Mesodermal cell (in vitro differentiated cells): ENCODE results near the gene CRIM1.

Source experiments
- H3K27ac ChIP-seq: 2 replicates; pipeline ENCODE4 v1.7.0; 2013; ENCODE audit warnings: mild to moderate bottlenecking, low read depth, low read length, moderate library complexity; ENCODE audit not compliant: severe bottlenecking
- H3K36me3 ChIP-seq: 2 replicates; pipeline ENCODE4 v1.7.1; 2013; ENCODE audit warnings: mild to moderate bottlenecking, low read length, moderate library complexity; ENCODE audit not compliant: control insufficient read depth, insufficient read depth
- H3K4me1 ChIP-seq: one replicate; pipeline ENCODE4 v1.7.1; 2013; ENCODE audit warnings: mild to moderate bottlenecking, low read length; ENCODE audit not compliant: insufficient read depth, control insufficient read depth, poor library complexity, severe bottlenecking
- H3K4me3 ChIP-seq: 2 replicates; pipeline ENCODE4 v1.7.0; 2013; ENCODE audit warnings: low read length, control low read depth, mild to moderate bottlenecking; ENCODE audit not compliant: insufficient read depth, poor library complexity, severe bottlenecking; ENCODE audit errors: extremely low read depth
- H3K9me3 ChIP-seq: 2 replicates; pipeline ENCODE4 v1.7.1; 2013; ENCODE audit warnings: mild to moderate bottlenecking, low read length, moderate library complexity; ENCODE audit not compliant: control insufficient read depth
- WGBS, 2 experiments: methylation state at CpG; one replicate each; pipeline ENCODE4 v1.1.5; 2013; ENCODE audit warnings: missing lambda C conversion rate in 2 of 2; ENCODE audit not compliant: insufficient coverage in 2 of 2; 5-methylcytosine and 5-hydroxymethylcytosine counted together

Gene CRIM1

DNA sequence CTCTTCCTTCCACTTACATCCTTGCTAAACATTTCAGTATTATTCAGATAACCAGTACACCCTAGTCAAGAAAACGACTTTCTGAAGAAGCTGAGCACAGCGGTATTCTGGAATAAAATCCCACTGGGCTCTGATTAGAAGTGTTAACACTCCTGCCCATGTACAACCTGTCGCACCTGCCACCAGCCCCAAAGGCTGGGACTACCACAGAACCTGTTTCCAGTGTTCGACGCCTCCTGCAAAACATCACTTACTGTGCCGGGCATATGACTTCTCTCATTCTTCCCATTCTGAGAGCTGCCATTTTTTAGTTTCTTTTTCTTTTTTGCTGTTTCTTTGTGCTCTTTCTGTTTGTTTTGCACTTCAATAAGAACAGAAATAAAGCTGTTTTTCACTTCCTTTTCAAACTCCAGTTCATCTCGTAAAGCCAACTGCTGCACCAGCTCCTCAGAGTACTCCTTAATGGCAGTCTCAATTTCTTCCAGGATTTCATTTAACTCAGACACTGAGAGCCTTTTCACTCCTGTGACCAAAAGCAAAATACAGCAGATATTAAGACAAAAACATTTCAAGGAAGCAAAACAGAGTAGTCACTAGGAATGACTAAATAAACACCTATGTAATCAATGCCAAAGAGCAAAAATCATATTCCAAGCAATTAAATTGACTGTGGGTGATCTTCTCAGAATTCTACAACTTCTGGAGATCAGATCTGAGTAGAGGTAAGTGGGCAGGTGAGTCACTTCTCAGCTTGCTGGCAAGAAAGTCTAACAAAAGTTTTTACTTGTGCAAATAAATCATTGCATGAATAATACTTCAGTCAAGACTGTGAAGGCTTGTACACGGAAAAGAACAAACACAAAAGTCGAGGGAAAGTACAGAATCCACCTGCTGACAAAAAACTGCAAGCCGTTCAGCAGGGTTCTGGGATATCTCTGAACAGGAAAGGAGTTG lies 223.0 kb downstream of the CRIM1 start:
- 96 to 97% methylated on average over 9 of the region's 10 CpGs for WGBS, 2 experiments
- Histone ChIP-seq H3K36me3 (peaks cover 89% of the 10 kb centered on the region), H3K27ac (no peak overlapping the region)

DNA sequence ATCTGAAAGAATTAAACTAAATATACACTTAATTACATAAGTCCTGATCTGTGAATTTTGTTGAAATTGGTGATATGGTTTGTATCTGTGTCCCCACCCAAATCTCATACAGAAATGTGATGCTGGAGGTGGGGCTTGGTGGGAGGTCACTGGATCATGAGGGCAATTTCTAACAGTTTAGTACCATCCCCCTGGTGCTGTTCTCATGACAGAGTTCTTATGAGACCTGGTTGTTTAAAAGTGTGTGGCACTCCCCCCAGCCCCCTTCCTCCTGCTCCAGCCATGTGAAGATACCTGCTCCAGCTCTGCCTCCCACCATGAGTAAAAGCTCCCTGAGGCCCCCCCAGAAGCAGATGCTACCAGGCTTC lies 223.7 kb downstream of the CRIM1 start:
- no peaks in the 10 kb centered on the region for H3K9me3 ChIP-seq
- H3K36me3 ChIP-seq, result peaks cover 90% of the 10 kb centered on the region
- H3K4me3 ChIP-seq, result no peak overlapping the region
- no peak overlapping the region for H3K27ac ChIP-seq
- no peaks in the 10 kb centered on the region for H3K4me1 ChIP-seq

More for the DNA sequence above, 223.0 kb downstream of the CRIM1 start:
- H3K4me3 ChIP-seq, result no peak overlapping the region
- H3K9me3 ChIP-seq, result no peaks in the 10 kb centered on the region
- H3K4me1 ChIP-seq, result no peaks in the 10 kb centered on the region

DNA sequence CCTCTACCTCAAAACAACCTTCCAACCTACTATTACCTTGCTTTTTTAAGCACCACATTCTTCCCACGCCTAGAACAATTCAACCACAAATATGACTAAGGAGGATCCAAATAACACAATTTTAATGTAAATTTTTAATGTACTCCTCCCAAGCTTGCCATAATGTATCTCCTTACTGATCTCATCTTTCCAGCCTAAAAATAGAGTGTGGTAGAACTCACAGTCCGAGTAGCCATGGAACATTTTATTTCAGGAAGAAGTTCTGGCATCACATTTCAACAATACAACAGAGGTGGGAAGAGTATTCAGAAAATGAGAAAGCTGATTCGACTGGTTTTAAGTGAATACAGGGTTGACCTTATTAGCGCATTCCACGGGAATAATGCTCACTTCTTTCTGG lies 227.0 kb downstream of the CRIM1 start:
- Histone ChIP-seq H3K36me3 (peaks cover 94% of the 10 kb centered on the region), H3K4me3 (no peak overlapping the region), H3K9me3 (no peaks in the 10 kb centered on the region), H3K4me1 (no peaks in the 10 kb centered on the region), H3K27ac (no peak overlapping the region)
- WGBS, 2 experiments, result 100% methylated on average over 1 of the region's 5 CpGs

DNA sequence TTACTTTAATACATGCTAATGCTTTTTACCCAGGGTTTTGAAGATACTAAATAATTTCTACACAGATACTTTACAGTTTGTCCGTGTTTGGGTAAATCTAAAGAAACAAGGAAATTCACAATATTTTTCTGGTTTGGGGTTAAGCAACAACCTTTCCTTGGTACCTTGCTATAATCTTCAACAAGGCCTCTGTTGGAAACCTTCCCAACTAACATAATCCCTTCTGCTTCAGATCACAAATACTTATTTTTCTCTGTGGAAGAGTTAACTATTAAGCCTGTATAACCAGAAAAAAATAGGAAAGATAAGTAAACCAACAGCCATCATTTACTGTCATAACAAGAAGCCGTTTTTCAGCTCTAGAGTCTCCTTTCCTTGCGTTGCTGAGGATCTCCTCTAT lies 227.4 kb downstream of the CRIM1 start:
- Histone ChIP-seq H3K36me3 (peaks cover 94% of the 10 kb centered on the region), H3K4me3 (no peak overlapping the region), H3K27ac (no peak overlapping the region), H3K9me3 (no peaks in the 10 kb centered on the region), H3K4me1 (no peaks in the 10 kb centered on the region)
- 87 to 88% methylated on average over 2 of the region's 3 CpGs for WGBS, 2 experiments

DNA sequence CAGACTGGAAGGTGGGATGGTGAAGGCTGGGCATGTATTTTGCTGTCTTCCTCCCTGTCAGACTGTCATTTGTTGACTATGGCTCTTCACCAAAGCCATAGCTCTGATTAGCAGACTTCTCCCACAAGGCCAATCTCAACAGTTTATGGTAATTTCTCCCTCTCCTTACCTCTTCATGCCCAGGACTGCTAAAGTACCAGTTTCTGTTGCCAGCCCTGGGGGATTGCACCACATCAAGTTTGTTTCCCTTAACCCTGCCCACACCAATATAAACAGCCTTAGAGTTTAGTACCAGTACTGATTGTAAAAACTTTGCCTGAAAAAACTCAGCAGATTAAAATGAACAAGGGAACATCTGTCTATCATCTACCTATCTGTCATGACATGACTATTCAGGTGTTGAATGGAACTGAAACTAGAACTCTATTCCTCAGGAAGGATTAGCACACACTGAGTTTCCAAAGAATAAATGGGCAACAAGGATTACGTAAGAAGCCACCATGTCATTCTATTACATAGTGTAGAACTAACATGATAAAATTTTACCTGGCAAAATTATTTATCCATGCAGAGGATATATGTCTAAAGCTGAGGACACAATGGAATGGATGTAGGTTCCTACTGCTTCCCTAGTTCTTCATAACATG lies 228.7 kb downstream of the CRIM1 start:
- Histone ChIP-seq H3K4me3 (no peak overlapping the region), H3K36me3 (peaks cover 94% of the 10 kb centered on the region), H3K9me3 (no peaks in the 10 kb centered on the region), H3K27ac (no peak overlapping the region), H3K4me1 (no peaks in the 10 kb centered on the region)
- WGBS, 2 experiments, result no CpG with 5 or more reads among the region's 1 CpG

DNA sequence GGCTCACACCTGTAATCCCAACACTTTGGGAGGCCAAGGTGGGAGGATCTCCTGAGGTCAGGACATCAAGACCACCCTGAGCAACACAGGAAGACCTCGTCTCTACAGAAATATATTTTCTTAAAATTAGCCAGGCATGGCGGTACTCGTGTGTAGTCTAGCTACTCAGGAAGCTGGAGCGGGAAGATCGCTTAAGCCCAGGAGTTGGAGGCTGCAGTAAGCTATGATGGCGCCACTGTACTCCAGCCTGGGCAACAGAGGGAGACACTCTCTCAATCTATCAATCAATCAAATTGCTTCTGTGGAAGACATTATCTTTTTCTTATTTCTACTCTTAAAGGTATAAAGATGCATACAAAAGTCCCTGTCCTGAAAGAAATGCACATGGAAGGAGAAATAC lies 231.1 kb downstream of the CRIM1 start:
- H3K4me1 ChIP-seq, result no peaks in the 10 kb centered on the region
- no peaks in the 10 kb centered on the region for H3K9me3 ChIP-seq
- 97 to 98% methylated on average over 5 to 6 of the region's 6 CpGs for WGBS, 2 experiments
- H3K36me3 ChIP-seq, result peaks cover 85% of the 10 kb centered on the region
- H3K4me3 ChIP-seq, result no peak overlapping the region
- H3K27ac ChIP-seq, result no peak overlapping the region

DNA sequence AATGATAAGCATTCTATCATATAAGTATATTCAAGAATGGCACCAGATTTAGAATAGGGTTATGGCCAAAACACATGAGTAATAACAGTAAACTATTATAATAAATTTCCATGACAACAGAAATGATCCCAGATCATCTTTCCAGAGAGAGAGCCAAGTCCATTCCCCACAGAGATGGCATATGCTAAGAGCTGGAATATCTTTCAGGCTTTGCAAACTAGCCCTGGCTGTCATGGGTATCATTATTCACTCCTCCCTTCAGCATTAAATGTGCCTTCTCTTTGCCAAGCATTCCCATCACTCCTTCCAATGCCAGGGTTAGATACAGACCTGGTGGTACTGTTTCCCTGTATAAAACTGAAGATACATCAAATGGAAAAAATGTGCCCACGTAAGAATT lies 231.5 kb downstream of the CRIM1 start:
- Histone ChIP-seq H3K4me3 (no peak overlapping the region), H3K36me3 (peaks cover 85% of the 10 kb centered on the region), H3K4me1 (no peaks in the 10 kb centered on the region), H3K27ac (no peak overlapping the region), H3K9me3 (no peaks in the 10 kb centered on the region)
- WGBS, 2 experiments, result 88 to 100% methylated on average over 1 of the region's 1 CpG

DNA sequence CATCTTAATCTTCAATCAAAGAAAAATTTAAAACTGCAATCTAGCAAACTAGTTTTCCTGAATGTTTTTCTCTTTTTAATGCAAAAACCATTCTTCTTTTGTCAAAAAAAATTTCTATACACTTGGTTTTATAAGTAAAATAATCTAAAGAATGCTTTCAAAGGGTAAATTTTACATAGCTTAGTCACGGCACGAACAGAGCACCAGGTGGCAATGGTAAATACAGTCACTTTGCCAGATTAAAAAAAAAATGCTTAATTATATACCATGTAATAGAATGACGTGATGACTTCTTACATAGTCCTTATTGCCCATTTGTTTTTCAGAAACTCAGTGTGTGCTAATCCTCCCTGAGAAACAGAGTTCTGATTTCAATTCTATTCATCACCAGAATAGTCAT lies 232.0 kb downstream of the CRIM1 start:
- Histone ChIP-seq H3K27ac (no peak overlapping the region), H3K36me3 (peaks cover 81% of the 10 kb centered on the region), H3K9me3 (no peaks in the 10 kb centered on the region), H3K4me1 (no peaks in the 10 kb centered on the region), H3K4me3 (no peak overlapping the region)
- WGBS, 2 experiments, result no CpG with 5 or more reads among the region's 3 CpGs

DNA sequence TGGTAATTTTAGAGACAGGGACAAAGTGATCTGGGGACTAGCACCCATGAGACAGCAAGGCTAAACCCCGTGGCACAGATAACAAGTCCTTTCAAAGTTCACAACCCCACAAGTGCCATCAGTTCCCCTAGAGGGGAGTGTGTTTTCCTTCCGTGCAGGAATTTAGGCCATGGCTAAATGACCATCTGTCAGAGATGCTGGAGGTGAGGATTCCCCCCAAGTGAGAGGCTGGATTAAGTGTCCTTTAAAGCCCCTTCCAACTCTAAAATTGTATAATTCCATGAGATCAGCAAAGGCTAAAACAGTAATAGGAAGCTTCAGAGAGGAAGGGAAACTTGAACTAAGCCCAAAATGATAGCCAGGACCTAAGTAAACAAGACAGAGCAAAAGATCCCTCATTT lies 233.7 kb downstream of the CRIM1 start:
- H3K36me3 ChIP-seq, result peaks cover 72% of the 10 kb centered on the region
- WGBS, 2 experiments, result 100% methylated on average over 1 of the region's 2 CpGs; no CpG with 5 or more reads in 1 of the 2 experiments
- no peak overlapping the region for H3K27ac ChIP-seq

DNA sequence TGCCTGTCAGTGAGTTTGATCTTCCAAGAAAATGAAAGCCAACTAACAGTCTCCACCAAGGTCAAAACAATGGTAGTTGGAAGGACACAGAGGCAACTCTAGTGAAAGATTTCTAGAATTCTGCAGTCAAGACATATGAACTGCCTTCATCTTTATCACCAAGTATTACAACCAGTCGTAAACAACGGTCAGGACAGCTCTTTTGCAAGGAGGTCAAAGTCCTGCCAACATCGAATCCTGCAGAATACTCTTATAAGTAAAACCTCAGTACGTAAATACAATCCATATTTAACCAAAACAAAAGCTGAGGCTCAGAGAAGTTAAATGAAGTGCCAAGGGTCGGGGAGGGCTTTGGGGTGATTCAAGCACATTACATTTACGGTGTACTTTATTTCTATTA lies 239.3 kb downstream of the CRIM1 start:
- Histone ChIP-seq H3K27ac (no peak overlapping the region), H3K4me3 (no peak overlapping the region)
- 95 to 100% methylated on average over 1 to 3 of the region's 6 CpGs for WGBS, 2 experiments

More for the DNA sequence above, 233.7 kb downstream of the CRIM1 start:
- no peak overlapping the region for H3K4me3 ChIP-seq
- H3K4me1 ChIP-seq, result no peaks in the 10 kb centered on the region
- no peaks in the 10 kb centered on the region for H3K9me3 ChIP-seq

DNA sequence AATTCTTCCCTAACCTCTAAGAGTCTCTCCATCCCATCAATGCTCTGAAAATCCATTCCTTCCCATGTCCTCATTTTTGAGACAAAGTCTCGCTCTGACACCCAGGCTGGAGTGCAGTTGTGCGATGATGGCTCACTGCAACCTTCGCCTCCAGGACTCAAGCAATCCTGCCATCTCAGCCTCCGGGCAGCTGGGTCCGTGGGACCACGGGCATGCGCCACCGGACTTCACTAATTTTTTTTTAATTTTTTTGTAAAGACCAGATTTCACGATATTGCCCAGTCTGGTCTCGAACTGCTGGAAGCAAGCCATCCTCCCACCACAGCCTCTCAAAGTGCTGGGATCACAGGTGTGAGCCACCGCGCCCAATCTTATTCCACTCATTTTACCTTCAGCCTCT lies 240.8 kb downstream of the CRIM1 start:
- WGBS, 2 experiments, result 89 to 95% methylated on average over 10 to 12 of the region's 12 CpGs
- Histone ChIP-seq H3K27ac (no peak overlapping the region), H3K4me3 (peak overlapping the region; percentile 71), H3K9me3 (no peaks in the 10 kb centered on the region), H3K36me3 (peaks cover 28% of the 10 kb centered on the region), H3K4me1 (peaks cover 10% of the 10 kb centered on the region)

More for the DNA sequence above, 239.3 kb downstream of the CRIM1 start:
- Histone ChIP-seq H3K4me1 (peaks cover 10% of the 10 kb centered on the region), H3K9me3 (no peaks in the 10 kb centered on the region), H3K36me3 (peaks cover 38% of the 10 kb centered on the region)
